Endothelial cell of umbilical vein (primary cell): ENCODE results near the gene NMT2. TPM values are rescaled to one million over a fixed set of nuclear protein-coding genes. Genes with fewer than 3 reads are reported as not detected.
A peak's percentile ranks its signal among the peaks of the same experiment; 100 is the strongest.

Experiments used
- BruUV-seq: library from RNA; stranded (reverse); fragments of 400-500 nt; replicated peaks from 2 replicates; lab custom pipeline; 2021; lab: Mats Ljungman, UMichigan
- CTCF ChIA-PET: fragments of 300-600, 350-600 bp; sonication (Branson Sonifier 250); formaldehyde crosslinking; loops from one replicate; lab custom pipeline; 2021; ENCODE audit warnings: antibody characterized with exemption, inconsistent platforms; lab: Charles Lee
- POLR2A ChIA-PET: fragments of 300-600, 350-600 bp; sonication (Branson Sonifier 250); formaldehyde crosslinking; loops from one replicate; lab custom pipeline; 2021; ENCODE audit warnings: antibody characterized with exemption, inconsistent platforms; lab: Charles Lee
- DNase-seq: peaks from one replicate; pipeline ENCODE4 v3.0.0-alpha.2; 2011; ENCODE audit warnings: low read depth, low spot score
- FAIRE-seq: peaks from 2 replicates; lab custom pipeline; 2011; peaks lifted over from hg19 to GRCh38; lab: Jason Lieb, UNC
- H2AFZ ChIP-seq: 2 replicates; pipeline ENCODE4 v1.6.0; 2012; ENCODE audit warnings: low read depth, low read length, control low read depth, inconsistent platforms
- H3K27ac ChIP-seq: 2 replicates; pipeline ENCODE4 v1.5.1; 2011; ENCODE audit warnings: low read depth, mild to moderate bottlenecking, control low read depth, low read length, moderate library complexity; ENCODE audit not compliant: insufficient read depth
- H3K27me3 ChIP-seq, 2 experiments: 2 replicates each; pipeline versions ENCODE4 v1.6.0 to v1.6.1; 2011; ENCODE audit warnings: low read length in 2 of 2, mixed read lengths in 1 of 2; ENCODE audit not compliant: control insufficient read depth in 2 of 2, insufficient read depth in 2 of 2
- H3K36me3 ChIP-seq, 2 experiments: 2 replicates in 1 of 2; 3 replicates in 1 of 2; pipeline ENCODE4 v1.5.1; 2011; ENCODE audit warnings: low read length in 2 of 2, mild to moderate bottlenecking in 1 of 2, moderate library complexity in 1 of 2; ENCODE audit not compliant: control insufficient read depth in 2 of 2, insufficient read depth in 2 of 2; ENCODE audit errors: extremely low read depth in 1 of 2
- H3K4me1 ChIP-seq: 3 replicates; pipeline ENCODE4 v1.5.1; 2011; ENCODE audit warnings: mild to moderate bottlenecking, low read length; ENCODE audit not compliant: control insufficient read depth, insufficient read depth; ENCODE audit errors: extremely low read depth
- H3K4me2 ChIP-seq: 2 replicates; pipeline ENCODE4 v1.6.1; 2011; ENCODE audit warnings: low read length, control low read depth, mixed read lengths; ENCODE audit not compliant: insufficient read depth
- H3K4me3 ChIP-seq, 3 experiments: fragments of 200-600 bp in 1 of 3; sonication (generic), shearing (Covaris generic) in 1 of 3; replicated peaks in 1 of 3; 2 replicates each; pipeline ENCODE4 v1.5.1; 2011 to 2016; ENCODE audit warnings: control low read depth in 3 of 3, low read length in 3 of 3, mild to moderate bottlenecking in 2 of 3, inconsistent platforms in 1 of 3, low read depth in 1 of 3, moderate library complexity in 1 of 3; ENCODE audit not compliant: insufficient read depth in 1 of 3
- H3K79me2 ChIP-seq: 2 replicates; pipeline ENCODE4 v1.6.0; 2012; ENCODE audit warnings: low read length, inconsistent platforms; ENCODE audit not compliant: control insufficient read depth, insufficient read depth
- H3K9ac ChIP-seq: replicated peaks from 2 replicates; pipeline ENCODE3; 2011; ENCODE audit warnings: low read length, control low read depth; ENCODE audit not compliant: insufficient read depth; ENCODE audit errors: extremely low read depth
- H3K9me1 ChIP-seq: replicated peaks from 3 replicates; pipeline ENCODE4 v1.6.0; 2011; ENCODE audit warnings: mild to moderate bottlenecking, low read length; ENCODE audit not compliant: control insufficient read depth, insufficient read depth; ENCODE audit errors: extremely low read depth
- H3K9me3 ChIP-seq: replicated peaks from 2 replicates; pipeline ENCODE4 v1.5.1; 2012; ENCODE audit warnings: low read length, inconsistent platforms; ENCODE audit not compliant: control insufficient read depth, insufficient read depth
- H4K20me1 ChIP-seq: replicated peaks from 2 replicates; pipeline ENCODE3; 2011; ENCODE audit warnings: mild to moderate bottlenecking, low read length; ENCODE audit not compliant: control insufficient read depth, insufficient read depth; ENCODE audit errors: extremely low read depth
- EZH2 ChIP-seq: IDR thresholded peaks from 2 replicates; pipeline ENCODE4 v1.6.1; 2012; ENCODE audit warnings: borderline replicate concordance, low read depth, mild to moderate bottlenecking, moderate library complexity, low read length, inconsistent platforms; ENCODE audit not compliant: severe bottlenecking
- FOS ChIP-seq: IDR thresholded peaks from 2 replicates; pipeline ENCODE4 v1.6.1; 2011; ENCODE audit warnings: mild to moderate bottlenecking, low read length, moderate library complexity, borderline replicate concordance; ENCODE audit not compliant: insufficient read depth
- GATA2 ChIP-seq: IDR thresholded peaks from 2 replicates; pipeline ENCODE4 v1.7.0; 2011; ENCODE audit warnings: low read depth, mild to moderate bottlenecking, moderate library complexity, mixed read lengths, low read length; ENCODE audit not compliant: insufficient read length, insufficient read depth
- JUN ChIP-seq: IDR thresholded peaks from 2 replicates; pipeline ENCODE4 v1.6.1; 2011; ENCODE audit warnings: borderline replicate concordance, low read depth; ENCODE audit not compliant: insufficient read length, insufficient read depth
- MYC ChIP-seq: IDR thresholded peaks from one replicate; pipeline ENCODE4 v1.6.1; 2011; ENCODE audit warnings: mild to moderate bottlenecking, low read depth, low read length
- POLR2A ChIP-seq: IDR thresholded peaks from 2 replicates; pipeline ENCODE4 v1.6.1; 2012; ENCODE audit warnings: low read depth, mild to moderate bottlenecking, control low read depth, low read length
- POLR2AphosphoS5 ChIP-seq: IDR thresholded peaks from 2 replicates; pipeline ENCODE4 v1.6.1; 2012; ENCODE audit warnings: low read depth, mild to moderate bottlenecking, control low read depth, low read length, moderate library complexity; ENCODE audit not compliant: insufficient read depth
- dilution Hi-C: fragments of 300-500 bp; cut with MboI; formaldehyde crosslinking; loops from one replicate; pipeline ENCODE4 v1.15.0; 2019; ENCODE audit warnings: low sequenced_read_pairs; ENCODE audit not compliant: extremely low pct_ligation_motif_present
- intact Hi-C: fragments of 100-400 bp; cut with micrococcal nuclease; formaldehyde crosslinking; loops from one replicate; pipeline ENCODE4 v1.10.0; 2022
- polyA plus RNA-seq, 4 experiments: library from polyadenylated mRNA; depleted of rRNA in 3 of 4; stranded (reverse) in 3 of 4; unstranded in 1 of 4; fragments of >200 nt; gene quantifications; 2 replicates each; pipeline versions ENCODE4 v1.2.1 to v1.2.3, GENCODE V29; 2011 to 2012; ENCODE audit warnings: missing spikeins in 1 of 4
- total RNA-seq: library from RNA; stranded (reverse); gene quantifications from 2 replicates; pipeline ENCODE4 v1.2.3, GENCODE V29; 2021
- TF ChIP-seq, protein P1 (sequence below): IDR thresholded peaks from 2 replicates; pipeline ENCODE4 v1.6.1; 2011; ENCODE audit not compliant: insufficient read depth, insufficient read length
- TF ChIP-seq, protein P2 (sequence below), 2 donors: IDR thresholded peaks; 1 replicate in 1 of 2; 2 replicates in 1 of 2; pipeline ENCODE4 v1.5.1; 2011; ENCODE audit warnings: low read length in 2 of 2, mild to moderate bottlenecking in 2 of 2, moderate library complexity in 2 of 2, control low read depth in 1 of 2, inconsistent platforms in 1 of 2, low read depth in 1 of 2; ENCODE audit not compliant: insufficient read depth in 1 of 2; ENCODE audit errors: extremely low read depth in 1 of 2

The NMT2 gene
- total and polyA plus RNA-seq, 2 donors (not counting 3 experiments of a cell fraction or from before 2014, with no cell fraction given): 39.0 to 109 TPM

DNA sequence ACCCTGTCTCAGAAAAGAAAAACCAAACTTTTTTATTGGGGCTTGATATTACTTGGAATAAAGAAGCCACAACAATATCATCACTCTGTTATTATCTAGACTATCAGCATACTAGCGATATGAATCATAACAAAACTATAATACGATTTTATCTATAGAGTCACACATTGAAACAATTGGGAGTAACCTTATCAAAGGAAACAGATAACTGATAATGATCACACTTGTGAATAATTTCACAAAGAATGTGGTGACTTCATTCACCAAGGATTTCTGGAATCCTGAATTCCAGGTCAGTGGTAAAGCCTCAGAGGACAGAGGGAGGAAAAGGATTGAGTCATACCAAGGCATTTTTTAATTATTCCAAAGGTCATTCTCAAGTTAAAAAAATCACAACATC is 32.1 kb upstream of the NMT2 start:
- Histone ChIP-seq H3K4me2 (peak overlapping the region; percentile 56), H3K9me1 (no peaks in the 10 kb centered on the region), H2AFZ (no peak overlapping the region), H4K20me1 (no peaks in the 10 kb centered on the region), H3K27me3 (no peaks in the 10 kb centered on the region), H3K79me2 (no peaks in the 10 kb centered on the region), H3K36me3 (no peaks in the 10 kb centered on the region), H3K27ac (peak overlapping the region; percentile 100), H3K4me3 (no peak overlapping the region), H3K9me3 (no peaks in the 10 kb centered on the region), H3K9ac (peak overlapping the region; percentile 84), H3K4me1 (peaks cover 70% of the 10 kb centered on the region)
- ChIA-PET CTCF (interaction anchor here (1.2 to 1.6 kb wide), 6 partner anchors 10 to 170 kb away, joined by 3 to 11 read pairs (median 4); partner anchors contain the start of gene FAM171A1), POLR2A (interaction anchor here (0.6 to 2.0 kb wide), 3 partner anchors 32 to 36 kb away, joined by 4 to 13 read pairs (median 6); partner anchors contain the start of gene NMT2)
- TF ChIP-seq, protein P1, sequence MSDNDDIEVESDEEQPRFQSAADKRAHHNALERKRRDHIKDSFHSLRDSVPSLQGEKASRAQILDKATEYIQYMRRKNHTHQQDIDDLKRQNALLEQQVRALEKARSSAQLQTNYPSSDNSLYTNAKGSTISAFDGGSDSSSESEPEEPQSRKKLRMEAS: no peak
- TF ChIP-seq POLR2A: peak; percentile 82
- peak; percentile 99 for TF ChIP-seq FOS
- no peak for TF ChIP-seq MYC
- no peak for TF ChIP-seq EZH2
- TF ChIP-seq, protein P2, sequence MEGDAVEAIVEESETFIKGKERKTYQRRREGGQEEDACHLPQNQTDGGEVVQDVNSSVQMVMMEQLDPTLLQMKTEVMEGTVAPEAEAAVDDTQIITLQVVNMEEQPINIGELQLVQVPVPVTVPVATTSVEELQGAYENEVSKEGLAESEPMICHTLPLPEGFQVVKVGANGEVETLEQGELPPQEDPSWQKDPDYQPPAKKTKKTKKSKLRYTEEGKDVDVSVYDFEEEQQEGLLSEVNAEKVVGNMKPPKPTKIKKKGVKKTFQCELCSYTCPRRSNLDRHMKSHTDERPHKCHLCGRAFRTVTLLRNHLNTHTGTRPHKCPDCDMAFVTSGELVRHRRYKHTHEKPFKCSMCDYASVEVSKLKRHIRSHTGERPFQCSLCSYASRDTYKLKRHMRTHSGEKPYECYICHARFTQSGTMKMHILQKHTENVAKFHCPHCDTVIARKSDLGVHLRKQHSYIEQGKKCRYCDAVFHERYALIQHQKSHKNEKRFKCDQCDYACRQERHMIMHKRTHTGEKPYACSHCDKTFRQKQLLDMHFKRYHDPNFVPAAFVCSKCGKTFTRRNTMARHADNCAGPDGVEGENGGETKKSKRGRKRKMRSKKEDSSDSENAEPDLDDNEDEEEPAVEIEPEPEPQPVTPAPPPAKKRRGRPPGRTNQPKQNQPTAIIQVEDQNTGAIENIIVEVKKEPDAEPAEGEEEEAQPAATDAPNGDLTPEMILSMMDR (IDR thresholded peaks at IDR 0.05; ENCODE audit: extremely low read depth in 1 of 2, insufficient read depth in 1 of 2, low read depth in 1 of 2, low read length in 2 of 2): no peak
- peak; percentile 91 for TF ChIP-seq POLR2AphosphoS5
- TF ChIP-seq JUN: peak; percentile 100
- peak; percentile 100 for TF ChIP-seq GATA2
- intact Hi-C loops (loop anchor here (1.0 to 5.0 kb wide), 3 partner anchors 32 to 613 kb away; partner anchors contain the start of gene NMT2), dilution Hi-C loops (no loop called here)
- no TSS peak for BruUV-seq
- FAIRE-seq (peak; percentile 83), DNase-seq (peak; percentile 94)
